GM12878 (cell line): ENCODE measurements around the gene ITGB8. TPM values are rescaled to one million over a fixed set of nuclear protein-coding genes. Genes with fewer than 3 reads are reported as not detected.

Source experiments
- ATAC-seq: fragments of 200-7000 bp; cut with Tn5 transposase; 3 replicates; pipeline ENCODE4 v1.9.1; 2020; ENCODE audit warnings: mild to moderate bottlenecking, moderate library complexity
- BruUV-seq: library from RNA; stranded (reverse); fragments of 400-500 nt; replicated peaks from 2 replicates; lab custom pipeline; 2021; lab: Mats Ljungman, UMichigan
- CTCF ChIA-PET: fragments of 300-600 bp; sonication (Branson Sonifier 250); formaldehyde crosslinking; extraction: SDS; loops from one replicate; lab custom pipeline; 2021; ENCODE audit warnings: inconsistent platforms; lab: Yijun Ruan, JAX
- POLR2A ChIA-PET: fragments of 350-600 bp; formaldehyde crosslinking; extraction: SDS; loops from one replicate; lab custom pipeline; 2021; ENCODE audit warnings: inconsistent platforms; lab: Charles Lee
- RAD21 ChIA-PET: fragments of 300-600 bp; sonication (Branson Sonifier 250); formaldehyde crosslinking; loops from one replicate; lab custom pipeline; 2023; ENCODE audit warnings: antibody characterized with exemption; ENCODE audit not compliant: unreplicated experiment; lab: Charles Lee
- SMC1A ChIA-PET: fragments of 300-600 bp; sonication (Branson Sonifier 250); formaldehyde crosslinking; loops from one replicate; lab custom pipeline; 2023; ENCODE audit not compliant: unreplicated experiment, uncharacterized antibody; lab: Charles Lee
- DNase-seq: peaks from one replicate; pipeline ENCODE4 v3.0.0-alpha.2; 2011; ENCODE audit warnings: low read depth, low spot score
- FAIRE-seq: peaks from 3 replicates; lab custom pipeline; 2011; peaks lifted over from hg19 to GRCh38; lab: Jason Lieb, UNC
- H2AFZ ChIP-seq: 2 replicates; pipeline ENCODE4 v1.6.0; 2011; ENCODE audit warnings: low read depth, low read length, control low read depth; ENCODE audit not compliant: control insufficient read depth
- H3K27ac ChIP-seq: 2 replicates; pipeline ENCODE4 v1.5.1; 2011; ENCODE audit warnings: control low read depth; ENCODE audit not compliant: control insufficient read depth, insufficient read depth
- H3K27me3 ChIP-seq, 2 experiments: replicated peaks in 1 of 2; 2 replicates each; pipeline versions ENCODE4 v1.6.0 to v1.6.1; 2011; ENCODE audit warnings: low read length in 1 of 2; ENCODE audit not compliant: control insufficient read depth in 2 of 2, insufficient read depth in 2 of 2
- H3K36me3 ChIP-seq, 2 experiments: 2 replicates each; pipeline ENCODE4 v1.5.1; 2011; ENCODE audit warnings: low read length in 1 of 2; ENCODE audit not compliant: control insufficient read depth in 2 of 2, insufficient read depth in 2 of 2
- H3K4me1 ChIP-seq: 2 replicates; pipeline ENCODE4 v1.6.1; 2011; ENCODE audit warnings: mild to moderate bottlenecking, low read length, moderate library complexity, mixed read lengths; ENCODE audit not compliant: control insufficient read depth, insufficient read depth
- H3K4me2 ChIP-seq: 2 replicates; pipeline ENCODE4 v1.6.0; 2011; ENCODE audit warnings: control low read depth; ENCODE audit not compliant: control insufficient read depth, insufficient read depth
- H3K4me3 ChIP-seq: fragments of 200-600 bp; sonication (generic); 2 replicates; pipeline ENCODE4 v1.5.1; 2016
- H3K79me2 ChIP-seq: 2 replicates; pipeline ENCODE4 v1.6.0; 2011; ENCODE audit warnings: low read length; ENCODE audit not compliant: control insufficient read depth, insufficient read depth
- H3K9ac ChIP-seq: 2 replicates; pipeline ENCODE4 v1.8.0; 2011; ENCODE audit warnings: low read length, control low read depth, mixed read lengths; ENCODE audit not compliant: control insufficient read depth, insufficient read depth
- H3K9me3 ChIP-seq: replicated peaks from 3 replicates; pipeline ENCODE4 v1.5.1; 2011; ENCODE audit warnings: mild to moderate bottlenecking, low read length; ENCODE audit not compliant: control insufficient read depth, insufficient read depth
- H4K20me1 ChIP-seq: 2 replicates; pipeline ENCODE4 v1.6.0; 2011; ENCODE audit not compliant: control insufficient read depth, insufficient read depth
- EED ChIP-seq: sonication (generic); IDR thresholded peaks from 2 replicates; pipeline ENCODE4 v1.6.1; 2016; ENCODE audit warnings: antibody characterized with exemption, low read depth
- KDM1A ChIP-seq: fragments of 200-600 bp; sonication (generic); IDR thresholded peaks from 2 replicates; pipeline ENCODE4 v1.6.1; 2016; ENCODE audit warnings: borderline replicate concordance
- MTA3 ChIP-seq: IDR thresholded peaks from 2 replicates; pipeline ENCODE4 v1.6.1; 2012; ENCODE audit warnings: low read length, inconsistent platforms, borderline replicate concordance
- MYC ChIP-seq: IDR thresholded peaks from 2 replicates; pipeline ENCODE4 v1.6.1; 2011; ENCODE audit warnings: mild to moderate bottlenecking, low read length, moderate library complexity, inconsistent platforms; ENCODE audit not compliant: insufficient read depth, insufficient replicate concordance, insufficient read length, severe bottlenecking
- PAX8 ChIP-seq: fragments of 450-650 bp; IDR thresholded peaks from 2 replicates; pipeline ENCODE4 v1.6.1; 2017; ENCODE audit warnings: mild to moderate bottlenecking, moderate library complexity
- RCOR1 ChIP-seq: conservative IDR thresholded peaks from 2 replicates; pipeline ENCODE4 v1.6.1; 2012; ENCODE audit warnings: low read depth, low read length, improper control_type of control experiment
- SREBF1 ChIP-seq: IDR thresholded peaks from 2 replicates; pipeline ENCODE4 v1.6.1; 2012; ENCODE audit warnings: mild to moderate bottlenecking, low read length
- WGBS: methylation state at CpG from one replicate; pipeline ENCODE4 v1.1.6; 2016; ENCODE audit warnings: low lambda C conversion rate; ENCODE audit not compliant: insufficient replicate concordance, insufficient coverage; ENCODE audit errors: missing lambda C conversion rate; 5-methylcytosine and 5-hydroxymethylcytosine counted together
- in situ Hi-C: fragments of 300-500 bp; cut with MboI; formaldehyde crosslinking; loops from 9 replicates; pipeline ENCODE4 v1.14.3; 2018; ENCODE audit warnings: mixed read lengths
- intact Hi-C: fragments of 100-400 bp; cut with micrococcal nuclease; formaldehyde crosslinking; loops from one replicate; pipeline ENCODE4 v1.14.2; 2022; ENCODE audit not compliant: unreplicated experiment
- polyA plus RNA-seq, 11 experiments: library from polyadenylated mRNA; depleted of rRNA in 4 of 11; unstranded in 6 of 11; stranded (reverse) in 5 of 11; fragments of >200 nt; fragmentation: Nextera tagmentation in 4 of 11; fragmentation: Illumina TruSeq in 1 of 11; extraction: Ambion mirVana in 4 of 11; extraction: Trizol in 1 of 11; gene quantifications; 1 replicate in 1 of 11; 2 replicates in 10 of 11; pipeline versions ENCODE4 v1.2.1 to v1.2.3, GENCODE V29; 2011 to 2016; ENCODE audit warnings: inconsistent platforms in 2 of 11, missing spikeins in 2 of 11, low read depth in 1 of 11
- total RNA-seq, 4 experiments: library from RNA; depleted of rRNA in 3 of 4; stranded (reverse); fragments of >200 nt in 3 of 4; fragmentation: Illumina TruSeq in 1 of 4; extraction: Trizol in 1 of 4; gene quantifications; 2 replicates each; pipeline versions ENCODE4 v1.2.1 to v1.2.3, GENCODE V29; 2013 to 2021
- TF ChIP-seq, protein P1 (sequence below): fragments of 450-650 bp; IDR thresholded peaks from 2 replicates; pipeline ENCODE4 v1.6.1; 2017; ENCODE audit warnings: mild to moderate bottlenecking, low read depth, inconsistent platforms; ENCODE audit not compliant: poor library complexity, severe bottlenecking
- TF ChIP-seq, protein P2 (sequence below): IDR thresholded peaks from 2 replicates; pipeline ENCODE4 v1.6.1; 2011; ENCODE audit warnings: low read depth, mild to moderate bottlenecking, low read length, moderate library complexity, borderline replicate concordance; ENCODE audit errors: extremely low read depth

The ITGB8 gene
- total and polyA plus RNA-seq, 10 of the 15 experiments (the other 5 are each of a cell fraction or from before 2014, with no cell fraction given) = 0.37 to 26.2 (median 1.5) TPM

DNA sequence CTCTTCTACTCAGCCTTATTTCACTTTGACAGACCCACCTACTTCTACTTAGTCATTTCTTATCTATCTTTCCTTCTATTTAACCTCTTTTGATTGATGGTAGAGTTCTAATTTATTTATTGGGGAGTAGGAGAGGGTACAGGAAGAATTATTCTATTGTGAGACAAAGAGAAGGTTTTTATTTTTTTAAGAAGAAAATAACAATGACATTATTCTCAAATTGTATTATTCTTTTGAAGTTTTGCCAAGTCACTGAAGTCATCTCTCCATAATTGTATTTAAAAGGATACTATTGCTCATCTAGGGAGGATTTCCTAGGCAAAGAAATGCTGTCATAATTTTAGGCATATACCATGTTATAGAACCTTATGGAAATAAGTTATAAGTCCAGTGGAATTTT lies 52.7 kb downstream of the ITGB8 start:
- CTCF ChIA-PET = no interaction called here
- SMC1A ChIA-PET = no interaction called here
- Histone ChIP-seq H2AFZ (no peak overlapping the region), H3K4me2 (no peak overlapping the region), H3K27ac (no peak overlapping the region), H3K79me2 (no peaks in the 10 kb centered on the region), H3K9me3 (no peaks in the 10 kb centered on the region), H3K4me3 (no peak overlapping the region), H3K36me3 (no peaks in the 10 kb centered on the region), H4K20me1 (no peaks in the 10 kb centered on the region), H3K4me1 (no peaks in the 10 kb centered on the region)
- RAD21 ChIA-PET = no interaction called here
- in situ Hi-C loops = no loop called here
- BruUV-seq = no TSS peak
- POLR2A ChIA-PET = no interaction called here
- FAIRE-seq = no peak
- DNase-seq = no peak
- TF ChIP-seq, protein P1, sequence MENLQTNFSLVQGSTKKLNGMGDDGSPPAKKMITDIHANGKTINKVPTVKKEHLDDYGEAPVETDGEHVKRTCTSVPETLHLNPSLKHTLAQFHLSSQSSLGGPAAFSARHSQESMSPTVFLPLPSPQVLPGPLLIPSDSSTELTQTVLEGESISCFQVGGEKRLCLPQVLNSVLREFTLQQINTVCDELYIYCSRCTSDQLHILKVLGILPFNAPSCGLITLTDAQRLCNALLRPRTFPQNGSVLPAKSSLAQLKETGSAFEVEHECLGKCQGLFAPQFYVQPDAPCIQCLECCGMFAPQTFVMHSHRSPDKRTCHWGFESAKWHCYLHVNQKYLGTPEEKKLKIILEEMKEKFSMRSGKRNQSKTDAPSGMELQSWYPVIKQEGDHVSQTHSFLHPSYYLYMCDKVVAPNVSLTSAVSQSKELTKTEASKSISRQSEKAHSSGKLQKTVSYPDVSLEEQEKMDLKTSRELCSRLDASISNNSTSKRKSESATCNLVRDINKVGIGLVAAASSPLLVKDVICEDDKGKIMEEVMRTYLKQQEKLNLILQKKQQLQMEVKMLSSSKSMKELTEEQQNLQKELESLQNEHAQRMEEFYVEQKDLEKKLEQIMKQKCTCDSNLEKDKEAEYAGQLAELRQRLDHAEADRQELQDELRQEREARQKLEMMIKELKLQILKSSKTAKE = no peak
- no peak for TF ChIP-seq RCOR1
- TF ChIP-seq, protein P2, sequence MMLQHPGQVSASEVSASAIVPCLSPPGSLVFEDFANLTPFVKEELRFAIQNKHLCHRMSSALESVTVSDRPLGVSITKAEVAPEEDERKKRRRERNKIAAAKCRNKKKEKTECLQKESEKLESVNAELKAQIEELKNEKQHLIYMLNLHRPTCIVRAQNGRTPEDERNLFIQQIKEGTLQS = no peak
- TF ChIP-seq MYC = no peak
- TF ChIP-seq, all 136 proteins: peak for 0
- ATAC-seq = no peak
- intact Hi-C loops = no loop called here
- Histone ChIP-seq H3K27me3 (no peaks in the 10 kb centered on the region), H3K9ac (no peak overlapping the region)

DNA sequence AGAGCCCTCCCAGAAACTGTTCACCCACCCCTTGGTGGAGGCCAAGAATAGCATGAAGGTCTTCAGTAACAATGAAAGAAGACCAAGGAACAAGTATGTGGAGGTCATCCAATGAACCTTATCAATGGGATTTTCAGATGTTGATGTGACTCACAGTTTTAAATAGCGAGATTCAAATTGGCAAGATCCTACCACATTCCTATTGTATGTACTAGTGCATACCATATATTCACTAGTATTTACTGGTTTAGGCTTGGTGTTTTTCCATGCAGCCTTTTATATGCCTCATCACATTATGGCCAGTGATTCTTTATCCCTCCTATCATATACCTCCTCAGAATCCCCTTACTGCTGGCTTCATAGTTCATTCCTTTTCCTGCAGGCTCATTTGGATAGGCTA lies 54.4 kb downstream of the ITGB8 start:
- 0% methylated on average over 1 of the region's 1 CpG for WGBS
- FAIRE-seq (peak; percentile 56), DNase-seq (no peak), ATAC-seq (no peak)
- no peak overlapping the region for H3K27ac ChIP-seq
- ChIA-PET POLR2A (interaction anchor here (0.6 kb wide), 1 partner anchor 38 kb away, joined by 3 read pairs; no protein-coding TSS in a partner anchor), CTCF (no interaction called here), SMC1A (no interaction called here), RAD21 (no interaction called here)
- no peaks in the 10 kb centered on the region for H3K36me3 ChIP-seq
- H3K4me3 ChIP-seq = no peak overlapping the region
- H3K9me3 ChIP-seq = no peaks in the 10 kb centered on the region
- BruUV-seq = no TSS peak
- no peaks in the 10 kb centered on the region for H3K79me2 ChIP-seq
- no peak overlapping the region for H3K4me2 ChIP-seq
- no peak for TF ChIP-seq SREBF1
- TF ChIP-seq MTA3 = no peak
- TF ChIP-seq PAX8 = no peak
- no peak for TF ChIP-seq EED
- TF ChIP-seq KDM1A = no peak
- intact Hi-C loops (no loop called here), in situ Hi-C loops (no loop called here)
- no peaks in the 10 kb centered on the region for H4K20me1 ChIP-seq
- no peaks in the 10 kb centered on the region for H3K4me1 ChIP-seq
- H3K27me3 ChIP-seq = no peaks in the 10 kb centered on the region
- H3K9ac ChIP-seq = no peak overlapping the region
- no peak overlapping the region for H2AFZ ChIP-seq
